Karpas-422 (cell line): ENCODE results near the gene EFCAB11. TPM values are rescaled to one million over a fixed set of nuclear protein-coding genes. Genes with fewer than 3 reads are reported as not detected.

Experiments
- DNase-seq: peaks from one replicate; pipeline ENCODE4 v3.0.0-alpha.2; 2015
- H2AFZ ChIP-seq: fragments of 200-600 bp; sonication (generic); 2 replicates; pipeline ENCODE4 v1.6.1; 2014; ENCODE audit warnings: antibody characterized with exemption, low read length, mixed read lengths
- H3K27ac ChIP-seq: fragments of 200-600 bp; sonication (generic); 2 replicates; pipeline ENCODE4 v1.5.1; 2014; ENCODE audit warnings: mild to moderate bottlenecking, low read length, moderate library complexity
- H3K27me3 ChIP-seq: fragments of 200-600 bp; sonication (generic); 2 replicates; pipeline ENCODE4 v1.6.1; 2014; ENCODE audit warnings: low read length, mixed read lengths
- H3K36me3 ChIP-seq: fragments of 200-600 bp; sonication (generic); 2 replicates; pipeline ENCODE4 v1.6.1; 2014; ENCODE audit warnings: low read length, mixed read lengths; ENCODE audit not compliant: insufficient read depth
- H3K4me1 ChIP-seq: fragments of 200-600 bp; sonication (generic); 2 replicates; pipeline ENCODE4 v1.6.1; 2014; ENCODE audit warnings: mild to moderate bottlenecking, low read length, mixed read lengths
- H3K4me2 ChIP-seq: fragments of 200-600 bp; sonication (generic); 2 replicates; pipeline ENCODE4 v1.6.1; 2014; ENCODE audit warnings: low read length, low read depth, mild to moderate bottlenecking; ENCODE audit not compliant: poor library complexity, severe bottlenecking
- H3K4me3 ChIP-seq: fragments of 200-600 bp; sonication (generic); 2 replicates; pipeline ENCODE4 v1.5.1; 2014; ENCODE audit warnings: mild to moderate bottlenecking, antibody characterized with exemption, low read length, mixed read lengths
- H3K79me2 ChIP-seq: fragments of 200-600 bp; sonication (generic); 2 replicates; pipeline ENCODE4 v1.6.1; 2014; ENCODE audit warnings: mild to moderate bottlenecking, low read length, mixed read lengths
- H3K9ac ChIP-seq: fragments of 200-600 bp; sonication (generic); 2 replicates; pipeline ENCODE4 v1.6.0; 2014; ENCODE audit warnings: low read length
- H3K9me2 ChIP-seq: fragments of 200-600 bp; sonication (generic), shearing (Covaris generic); replicated peaks from 2 replicates; pipeline ENCODE4 v1.6.0; 2014; ENCODE audit warnings: mild to moderate bottlenecking, low read length, moderate library complexity; ENCODE audit not compliant: insufficient read depth
- H3K9me3 ChIP-seq: fragments of 300-700, 200-600 bp; sonication (generic); 2 replicates; pipeline ENCODE4 v1.6.1; 2014; ENCODE audit warnings: low read length, mixed read lengths
- H4K20me1 ChIP-seq: fragments of 200-600 bp; sonication (generic); 2 replicates; pipeline ENCODE4 v1.6.1; 2014; ENCODE audit warnings: mild to moderate bottlenecking, antibody characterized with exemption, low read length, low read depth; ENCODE audit not compliant: insufficient read depth
- total RNA-seq: library from RNA; depleted of rRNA; stranded (reverse); fragments of >200 nt; shearing (Covaris generic); gene quantifications from 2 replicates; pipeline ENCODE4 v1.2.3, GENCODE V29; 2014; ENCODE audit warnings: low replicate concordance

Gene EFCAB11
- total RNA-seq, 1 experiment from 2014 or later: 43.3 TPM

DNA sequence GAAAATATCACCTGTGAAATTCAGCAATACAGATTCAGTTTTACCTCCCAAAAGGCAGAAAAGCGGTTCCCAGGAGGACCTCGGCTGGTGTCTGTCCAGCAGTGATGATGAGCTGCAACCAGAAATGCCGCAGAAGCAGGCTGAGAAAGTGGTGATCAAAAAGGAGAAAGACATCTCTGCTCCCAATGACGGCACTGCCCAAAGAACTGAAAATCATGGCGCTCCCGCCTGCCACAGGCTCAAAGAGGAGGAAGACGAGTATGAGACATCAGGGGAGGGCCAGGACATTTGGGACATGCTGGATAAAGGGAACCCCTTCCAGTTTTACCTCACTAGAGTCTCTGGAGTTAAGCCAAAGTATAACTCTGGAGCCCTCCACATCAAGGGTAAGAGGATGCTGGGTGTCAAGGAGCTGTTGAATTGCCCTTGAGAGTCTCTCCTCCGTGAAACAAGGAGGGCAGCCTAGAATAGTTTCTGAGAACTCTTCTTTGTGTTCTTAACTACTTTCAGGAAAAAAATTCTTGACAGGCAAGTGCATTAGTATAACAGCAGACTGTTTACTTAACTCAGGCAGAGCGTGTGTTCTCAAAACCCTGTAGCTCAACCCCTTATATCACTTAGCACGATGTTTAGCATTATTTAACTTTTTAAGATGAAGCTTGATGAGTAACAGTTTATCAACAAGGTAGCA lies 8.9 kb upstream of the EFCAB11 start:
- DNase-seq: no peak
- Histone ChIP-seq H3K4me2 (no peak overlapping the region), H3K9ac (no peak overlapping the region), H3K79me2 (peaks cover 82% of the 10 kb centered on the region), H3K27me3 (no peaks in the 10 kb centered on the region), H3K9me3 (no peaks in the 10 kb centered on the region), H3K27ac (no peak overlapping the region), H3K9me2 (no peaks in the 10 kb centered on the region), H3K4me1 (peaks cover 3% of the 10 kb centered on the region; the same call in 1 of the 2 replicates), H2AFZ (no peak overlapping the region), H4K20me1 (0 out of 2 replicates have a peak, but pooled peaks cover 11% of the 10 kb centered on the region), H3K4me3 (no peak overlapping the region), H3K36me3 (peaks cover 75% of the 10 kb centered on the region)

DNA sequence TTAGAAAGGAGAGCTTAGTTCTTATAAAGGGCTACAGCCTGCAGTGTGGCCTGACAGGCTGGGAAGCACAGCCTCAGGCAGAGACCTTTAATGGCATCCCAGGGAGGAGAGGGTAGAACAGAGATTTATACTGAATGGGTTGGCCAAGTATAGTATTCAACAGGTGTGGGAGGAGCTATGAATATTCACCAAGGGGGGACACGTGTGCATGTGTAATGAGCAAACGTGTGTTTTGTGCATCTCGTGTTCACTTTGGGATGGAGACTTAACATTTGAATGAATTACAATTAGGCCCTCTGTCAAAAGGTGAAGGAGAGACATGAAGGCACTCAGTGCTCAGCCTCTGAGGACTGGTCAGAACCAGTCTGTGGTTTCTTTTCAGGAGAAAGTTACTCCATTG lies 6.4 kb upstream of the EFCAB11 start:
- no peak overlapping the region for H3K9ac ChIP-seq
- no peak for DNase-seq
- H3K4me2 ChIP-seq: no peak overlapping the region
- H3K9me2 ChIP-seq: no peaks in the 10 kb centered on the region
- H3K4me3 ChIP-seq: no peak overlapping the region
- H2AFZ ChIP-seq: no peak overlapping the region
- no peaks in the 10 kb centered on the region for H3K27me3 ChIP-seq
- no peak overlapping the region for H3K27ac ChIP-seq
- H3K9me3 ChIP-seq: no peaks in the 10 kb centered on the region
- H3K79me2 ChIP-seq: peaks cover 99% of the 10 kb centered on the region
- peaks cover 64% of the 10 kb centered on the region for H3K36me3 ChIP-seq
- 0 out of 2 replicates have a peak, but pooled peaks cover 16% of the 10 kb centered on the region for H4K20me1 ChIP-seq
- peaks cover 18% of the 10 kb centered on the region for H3K4me1 ChIP-seq

DNA sequence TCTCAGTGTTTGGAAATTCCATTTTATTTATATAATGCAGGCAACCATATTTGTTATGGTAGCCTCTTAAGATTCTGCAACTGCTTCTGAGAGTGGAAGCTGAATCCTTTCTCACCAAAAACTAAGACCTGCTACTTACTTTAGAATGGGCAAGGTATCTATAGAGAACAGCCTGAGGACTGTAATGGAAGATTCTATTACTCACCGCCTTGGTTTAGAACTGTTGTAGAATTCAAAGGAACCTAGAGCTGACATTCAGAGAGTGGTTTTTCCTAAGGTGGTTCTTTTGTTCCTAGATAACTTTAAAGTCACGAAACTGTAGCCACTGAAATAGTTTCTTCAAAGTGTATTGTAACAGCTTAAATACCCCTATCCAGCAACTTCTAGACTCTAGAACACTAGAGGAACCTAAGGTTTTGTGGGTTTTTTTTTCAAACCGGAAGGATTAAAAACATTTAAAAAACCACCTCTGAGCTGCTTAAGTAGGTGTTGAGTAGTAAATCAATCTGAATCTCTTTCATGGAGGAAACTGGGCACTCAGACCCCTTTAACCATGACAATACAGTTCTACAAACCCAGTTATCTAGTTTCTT lies 5.4 kb upstream of the EFCAB11 start:
- no peak overlapping the region for H3K27ac ChIP-seq
- peaks cover 91% of the 10 kb centered on the region for H3K79me2 ChIP-seq
- H3K9me2 ChIP-seq: no peaks in the 10 kb centered on the region
- no peak overlapping the region for H3K4me3 ChIP-seq
- no peaks in the 10 kb centered on the region for H3K9me3 ChIP-seq
- H3K4me1 ChIP-seq: peaks cover 24% of the 10 kb centered on the region
- no peak overlapping the region for H3K4me2 ChIP-seq
- no peak for DNase-seq
- no peak overlapping the region for H2AFZ ChIP-seq
- H4K20me1 ChIP-seq: 0 out of 2 replicates have a peak, but pooled peaks cover 16% of the 10 kb centered on the region
- H3K27me3 ChIP-seq: no peaks in the 10 kb centered on the region
- H3K36me3 ChIP-seq: peaks cover 55% of the 10 kb centered on the region
- H3K9ac ChIP-seq: no peak overlapping the region

DNA sequence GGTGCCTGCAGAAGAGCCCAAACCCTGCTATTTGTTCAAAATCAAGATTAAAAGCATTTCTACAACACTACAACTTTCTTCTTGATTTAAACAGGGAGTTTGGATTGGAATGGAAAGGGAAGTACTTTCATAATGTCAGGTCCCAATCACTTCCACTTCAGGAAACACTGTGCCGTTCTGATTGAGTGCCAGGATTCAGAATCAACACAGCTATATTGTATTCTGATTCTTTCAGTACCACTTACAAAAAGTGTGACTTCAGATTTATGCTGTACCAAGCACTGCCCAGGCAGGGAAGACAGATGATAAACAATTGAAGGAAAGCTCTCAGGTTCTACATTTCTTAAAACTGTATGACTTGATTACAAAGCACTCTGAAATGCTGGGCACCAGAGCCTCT lies 4.4 kb upstream of the EFCAB11 start:
- Histone ChIP-seq H3K4me3 (no peak overlapping the region), H3K4me2 (no peak overlapping the region), H3K27me3 (no peaks in the 10 kb centered on the region), H3K4me1 (peaks cover 26% of the 10 kb centered on the region), H3K27ac (no peak overlapping the region), H3K36me3 (peaks cover 45% of the 10 kb centered on the region), H3K79me2 (peaks cover 82% of the 10 kb centered on the region), H3K9me3 (no peaks in the 10 kb centered on the region), H2AFZ (no peak overlapping the region), H4K20me1 (0 out of 2 replicates have a peak, but pooled peaks cover 14% of the 10 kb centered on the region), H3K9me2 (no peaks in the 10 kb centered on the region), H3K9ac (no peak overlapping the region)
- no peak for DNase-seq

DNA sequence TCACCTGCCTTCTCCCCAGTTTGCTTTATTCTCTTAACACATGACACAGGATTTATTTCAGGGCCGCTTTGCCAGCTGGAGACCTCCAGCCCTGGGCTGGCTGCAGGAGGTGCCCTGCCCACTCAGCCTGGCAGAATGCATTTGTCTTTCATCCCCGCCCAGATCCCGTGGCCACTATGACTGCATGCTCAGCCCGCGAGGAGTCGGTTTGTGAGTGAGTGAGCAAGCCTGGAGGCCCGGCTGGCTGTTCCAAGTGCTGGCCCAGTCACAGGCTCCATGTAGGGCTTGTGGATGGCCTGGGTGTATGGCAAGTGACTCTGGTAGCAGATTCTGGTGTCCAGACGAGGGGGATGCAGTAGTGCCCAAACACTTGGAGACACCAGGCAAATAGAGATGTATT lies 3.3 kb upstream of the EFCAB11 start:
- Histone ChIP-seq H3K4me1 (peaks cover 37% of the 10 kb centered on the region), H2AFZ (no peak overlapping the region), H4K20me1 (0 out of 2 replicates have a peak, but pooled peaks cover 5% of the 10 kb centered on the region), H3K9me3 (no peaks in the 10 kb centered on the region), H3K9ac (no peak overlapping the region; the same call in 1 of the 2 replicates), H3K9me2 (no peaks in the 10 kb centered on the region), H3K36me3 (peaks cover 34% of the 10 kb centered on the region), H3K79me2 (peaks cover 82% of the 10 kb centered on the region), H3K4me3 (peak overlapping the region; percentile 68; the same call in 1 of the 2 replicates), H3K4me2 (peak overlapping the region; percentile 84), H3K27ac (no peak overlapping the region), H3K27me3 (no peaks in the 10 kb centered on the region)
- DNase-seq: no peak

DNA sequence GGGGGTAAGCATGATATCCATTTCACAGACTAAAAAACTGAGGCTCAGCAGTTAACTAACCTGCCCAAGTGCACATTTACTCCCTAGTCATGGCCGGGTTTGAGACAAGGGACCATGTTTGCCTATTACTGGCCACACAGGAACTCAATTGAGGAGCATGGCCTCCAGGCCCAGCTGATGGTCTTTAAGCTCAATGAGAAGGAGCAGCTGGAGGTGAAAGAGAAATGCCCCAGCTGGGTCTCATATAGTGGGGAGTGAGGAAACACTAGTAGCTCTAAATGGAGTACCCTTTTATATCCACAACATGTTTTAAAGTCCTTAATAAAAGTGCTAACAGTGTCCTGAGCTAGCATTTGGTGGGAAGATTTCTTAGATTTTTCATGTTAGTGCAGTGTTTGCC lies 2.8 kb upstream of the EFCAB11 start:
- Histone ChIP-seq H2AFZ (no peak overlapping the region), H3K4me3 (peak overlapping the region; percentile 68), H3K36me3 (peaks cover 34% of the 10 kb centered on the region), H3K79me2 (peaks cover 82% of the 10 kb centered on the region), H3K9ac (peak overlapping the region; percentile 91), H3K27ac (no peak overlapping the region), H3K9me3 (no peaks in the 10 kb centered on the region), H3K27me3 (no peaks in the 10 kb centered on the region), H3K4me1 (peaks cover 38% of the 10 kb centered on the region), H3K9me2 (no peaks in the 10 kb centered on the region), H4K20me1 (0 out of 2 replicates have a peak, but pooled peaks cover 5% of the 10 kb centered on the region), H3K4me2 (peak overlapping the region; percentile 84)
- DNase-seq: no peak

DNA sequence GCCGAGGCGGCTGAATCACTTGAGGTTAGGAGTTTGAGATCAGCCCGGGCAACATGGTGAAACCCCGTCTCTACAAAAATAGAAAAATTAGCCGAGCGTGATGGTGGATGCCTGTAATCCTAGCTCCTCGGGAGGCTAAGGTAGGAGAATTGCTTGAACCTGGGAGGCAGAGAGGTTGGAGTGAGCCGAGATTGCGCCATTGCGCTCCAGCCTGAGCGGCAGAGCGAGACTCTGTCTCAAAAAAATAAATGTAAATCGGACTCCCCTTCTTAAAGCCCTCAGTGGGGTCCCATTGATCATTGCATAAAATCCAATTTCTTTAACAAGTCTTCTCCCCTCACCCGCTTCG lies 2.1 kb upstream of the EFCAB11 start:
- H2AFZ ChIP-seq: no peak overlapping the region
- peak overlapping the region; percentile 78 for H3K27ac ChIP-seq
- peak overlapping the region; percentile 68 for H3K4me3 ChIP-seq
- H3K36me3 ChIP-seq: peaks cover 33% of the 10 kb centered on the region
- H3K9me2 ChIP-seq: no peaks in the 10 kb centered on the region
- peak overlapping the region; percentile 91 for H3K9ac ChIP-seq
- peak overlapping the region; percentile 84 for H3K4me2 ChIP-seq
- no peaks in the 10 kb centered on the region for H3K27me3 ChIP-seq
- H3K4me1 ChIP-seq: peaks cover 38% of the 10 kb centered on the region
- no peaks in the 10 kb centered on the region for H3K9me3 ChIP-seq
- H3K79me2 ChIP-seq: peaks cover 75% of the 10 kb centered on the region
- H4K20me1 ChIP-seq: 0 out of 2 replicates have a peak, but pooled peaks cover 5% of the 10 kb centered on the region
- no peak for DNase-seq
